Activated T-cell treated with anti-CD3 and anti-CD28 coated beads for 1 hour (primary cell): ENCODE measurements around the gene CYP3A4.
"Not testable (repeated sequence)": the region's sequence is repeated elsewhere in the genome, so short reads cannot be mapped to it uniquely, and the experiment has no call there.

ENCODE experiments used
- DNase-seq: peaks from one replicate; pipeline ENCODE4 v3.0.0-alpha.2; 2020; ENCODE audit warnings: low read depth

The CYP3A4 gene

DNA sequence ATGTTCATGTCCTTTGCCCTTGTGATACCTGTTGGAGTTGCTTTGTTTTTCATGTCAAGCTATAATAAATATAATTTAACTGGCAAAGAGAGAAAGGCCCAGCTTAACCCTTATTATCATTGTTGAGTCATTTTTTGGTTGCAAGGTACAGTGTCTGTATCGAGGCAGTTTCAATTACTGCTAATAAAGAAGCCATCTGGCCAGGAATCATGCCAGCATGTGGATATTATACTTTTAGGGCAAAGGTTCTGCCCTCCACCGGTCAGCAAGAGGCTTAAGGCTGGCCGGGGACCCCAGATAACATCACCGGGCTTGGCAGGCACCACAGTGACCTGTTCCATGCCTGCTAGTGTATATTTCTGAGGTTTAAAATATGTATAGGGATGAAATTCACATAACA is 9.0 kb upstream of the CYP3A4 start:
- no peak for DNase-seq

GRCh38 chr7:99791667-99792369 is 7.8 kb upstream of the CYP3A4 start:
- no peak for DNase-seq

- no peak for DNase-seq
These were observed 7.0 kb upstream of the CYP3A4 start for GRCh38 chr7:99791021-99791420.

- no peak for DNase-seq
These were observed 6.4 kb upstream of the CYP3A4 start for GRCh38 chr7:99790407-99790806.

- no peak for DNase-seq
These were observed 5.6 kb upstream of the CYP3A4 start for GRCh38 chr7:99789441-99790070.

GRCh38 chr7:99788554-99788953 is 4.6 kb upstream of the CYP3A4 start:
- DNase-seq: no peak

DNA sequence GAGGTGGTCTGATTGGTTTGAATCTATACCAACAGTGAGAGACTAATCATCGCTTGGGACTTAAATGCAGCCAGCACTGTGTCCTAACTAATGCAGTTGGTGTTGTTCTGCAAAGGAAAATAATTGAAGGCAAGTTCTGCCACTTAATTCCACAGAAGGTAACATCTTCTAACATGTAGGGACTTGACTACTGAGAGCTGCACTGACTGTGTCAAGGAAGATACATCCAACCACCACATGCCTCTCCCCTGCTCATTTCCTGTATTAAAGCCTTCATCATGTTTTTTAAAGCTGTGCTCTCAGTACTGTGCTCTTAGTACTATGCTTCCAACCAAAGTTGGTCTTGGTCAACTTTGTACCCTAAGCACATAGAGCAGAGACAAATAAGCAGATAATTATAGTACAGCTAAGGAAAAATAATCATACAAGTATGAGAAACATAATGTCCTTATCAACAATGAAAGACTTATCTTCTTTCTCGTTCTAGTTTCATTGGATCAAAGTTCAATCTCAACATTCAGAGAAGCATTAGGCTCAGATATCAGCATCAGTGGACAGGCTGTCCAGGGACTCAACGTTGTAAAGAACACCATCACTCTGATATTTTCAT is 2.8 kb upstream of the CYP3A4 start:
- no peak for DNase-seq

DNA sequence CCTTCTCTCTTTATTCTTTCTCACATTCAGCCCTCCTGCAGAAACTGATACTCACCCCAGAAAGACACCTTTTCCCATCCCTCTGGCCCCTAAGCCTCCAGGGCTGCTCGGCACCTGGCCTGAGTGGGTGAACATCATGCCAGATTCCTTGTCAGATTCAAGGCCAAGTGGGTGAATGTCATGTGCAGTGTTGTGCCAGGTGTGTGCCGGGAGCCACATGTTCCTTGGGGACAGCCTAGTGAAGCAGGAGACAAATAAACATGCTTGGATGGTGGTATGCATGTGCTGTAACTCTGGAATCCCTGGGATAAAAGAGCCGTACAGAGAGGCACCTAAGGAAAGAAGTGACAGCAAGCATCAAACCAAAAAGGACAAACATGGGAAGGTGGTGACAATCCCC is 1.7 kb upstream of the CYP3A4 start:
- not testable (repeated sequence) for DNase-seq

- DNase-seq: no peak
These were observed 1.7 kb downstream of the CYP3A4 start for GRCh38 chr7:99782012-99782953.

DNA sequence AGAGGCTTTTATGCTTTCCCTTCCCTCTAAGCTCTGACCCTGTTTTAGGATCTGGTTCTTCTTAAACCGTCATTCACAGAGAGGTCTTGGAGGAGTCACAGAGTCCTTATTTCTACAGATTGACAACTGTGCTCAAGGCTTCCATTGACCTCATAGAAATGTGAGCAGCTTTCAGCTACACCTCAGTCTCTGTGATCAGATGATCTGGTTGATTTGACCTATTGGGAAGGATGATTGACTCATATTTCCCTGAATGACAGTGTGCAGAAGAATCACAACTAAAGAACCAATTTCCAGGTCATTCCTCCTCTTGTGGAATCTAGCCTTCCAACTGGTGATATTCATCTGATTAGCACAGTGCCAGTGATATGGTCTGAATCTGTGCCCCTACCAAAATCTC is 3.4 kb downstream of the CYP3A4 start:
- no peak for DNase-seq

GRCh38 chr7:99779949-99780348 is 4.0 kb downstream of the CYP3A4 start:
- DNase-seq: no peak

GRCh38 chr7:99778880-99779279 is 5.1 kb downstream of the CYP3A4 start:
- no peak for DNase-seq

DNA sequence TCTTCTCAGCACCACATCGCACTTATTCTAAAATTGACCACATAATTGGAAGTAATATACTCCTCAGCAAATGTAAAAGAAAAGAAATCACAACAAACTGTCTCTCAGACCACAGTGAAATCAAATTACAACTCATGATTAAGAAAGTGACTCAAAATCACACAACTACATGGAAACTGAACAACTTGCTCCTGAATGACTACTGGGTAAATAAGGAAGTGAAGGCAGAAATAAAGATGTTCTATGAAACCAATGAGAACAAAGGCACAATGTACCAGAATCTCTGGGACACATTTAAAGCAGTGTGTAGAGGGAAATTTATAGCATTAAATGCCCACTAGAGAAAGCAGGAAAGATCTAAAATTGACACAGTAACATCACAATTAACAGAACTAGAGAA is 10.6 kb downstream of the CYP3A4 start:
- not testable (repeated sequence) for DNase-seq

DNA sequence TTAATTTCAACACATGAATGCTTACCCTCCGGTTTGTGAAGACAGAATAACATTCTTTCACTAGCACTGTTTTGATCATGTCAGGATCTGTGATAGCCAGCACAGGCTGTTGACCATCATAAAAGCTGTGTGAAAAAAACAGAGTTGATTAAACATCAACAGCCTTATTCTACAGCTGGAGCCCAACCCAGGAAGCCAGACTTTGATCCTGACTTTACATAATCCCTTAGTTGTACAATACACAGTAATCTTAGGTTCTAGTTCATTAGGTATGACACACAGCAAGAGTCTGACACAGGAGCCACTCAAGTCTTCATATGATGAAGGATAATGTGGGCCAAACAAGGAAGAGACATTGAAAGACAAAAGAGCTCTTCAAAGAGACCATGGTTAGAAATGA is 11.4 kb downstream of the CYP3A4 start:
- no peak for DNase-seq

- not testable (repeated sequence) for DNase-seq
These were observed 14.5 kb downstream of the CYP3A4 start for GRCh38 chr7:99769494-99769893.

- no peak for DNase-seq
These were observed 15.5 kb downstream of the CYP3A4 start for GRCh38 chr7:99768471-99768870.

DNA sequence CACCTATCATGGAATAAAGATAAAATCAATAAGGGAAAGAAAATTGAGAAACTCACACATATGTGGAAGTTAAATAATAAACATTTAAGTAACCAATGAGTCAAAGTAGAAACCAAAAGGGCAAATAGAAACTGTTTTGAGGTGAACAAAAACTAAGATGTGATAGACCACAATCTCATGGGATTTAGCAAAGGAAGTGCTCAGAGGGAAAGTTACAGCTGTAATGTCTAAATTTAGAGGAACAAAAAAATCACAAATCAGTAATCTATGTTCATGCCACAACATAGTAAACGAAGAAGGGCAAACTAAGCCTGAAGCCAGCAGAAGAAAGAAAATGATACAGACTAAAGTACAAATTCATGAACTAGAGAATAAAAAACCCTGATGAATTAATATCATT is 16.3 kb downstream of the CYP3A4 start:
- no peak for DNase-seq

DNA sequence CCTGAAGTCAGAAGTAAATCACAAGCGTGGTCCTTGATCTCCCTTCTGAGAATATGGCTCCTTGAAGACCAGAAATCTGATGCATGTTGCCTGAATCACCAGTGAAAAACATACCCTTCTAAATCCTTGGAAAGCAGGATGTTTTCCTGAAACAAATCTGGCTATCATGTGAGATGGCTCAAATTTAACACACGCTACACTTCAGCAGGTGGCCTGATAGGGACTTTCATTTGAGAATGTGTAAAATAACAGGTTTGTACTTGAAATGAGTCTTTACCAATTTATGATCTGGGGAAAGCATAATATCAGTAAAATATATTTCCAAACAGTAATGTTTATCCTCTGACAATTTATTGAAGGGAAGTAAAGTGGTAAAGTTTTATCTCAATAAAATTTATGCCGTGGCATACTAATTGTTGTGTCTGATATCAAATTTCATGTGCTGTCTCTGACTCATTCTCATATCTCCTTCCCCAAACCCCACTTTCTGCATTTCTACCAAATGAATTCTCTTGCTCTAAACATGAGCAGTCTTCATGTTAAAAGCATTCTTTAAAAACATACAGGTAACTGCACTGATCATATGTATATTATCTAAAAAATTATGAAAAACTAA is 17.4 kb downstream of the CYP3A4 start:
- DNase-seq: no peak

GRCh38 chr7:99764478-99764877 is 19.5 kb downstream of the CYP3A4 start:
- no peak for DNase-seq

DNA sequence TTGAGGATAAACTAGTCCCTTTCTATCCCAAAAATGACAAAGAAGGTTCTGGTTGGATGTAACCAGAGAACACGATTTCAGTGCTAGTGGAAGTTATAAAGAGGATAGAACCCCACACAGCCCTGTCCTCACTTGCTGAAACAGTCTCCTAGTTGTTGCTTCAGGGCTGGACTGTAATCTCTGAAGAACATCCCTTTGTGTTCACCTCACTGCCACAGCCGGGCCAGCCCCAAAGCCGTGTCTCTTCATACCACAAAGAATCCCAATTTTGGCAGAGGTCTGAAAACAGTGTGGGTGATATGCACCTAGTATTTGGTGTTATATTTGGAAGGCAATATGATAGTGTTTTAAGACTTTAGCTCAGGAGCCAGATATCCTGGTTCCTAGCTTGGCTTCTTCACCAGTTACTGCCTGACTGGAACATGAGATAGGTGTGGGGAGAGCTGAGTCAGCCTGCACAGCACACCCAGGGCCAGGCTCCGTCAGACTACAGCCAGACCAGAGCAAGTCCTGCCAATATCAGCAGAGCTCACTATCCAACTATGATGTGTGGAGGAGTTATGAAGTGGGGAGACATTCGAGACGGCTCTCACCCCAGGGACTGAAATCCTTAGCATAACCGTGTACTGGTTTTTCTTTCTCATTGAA is 21.2 kb downstream of the CYP3A4 start:
- no peak for DNase-seq

GRCh38 chr7:99755085-99755484 is 28.9 kb downstream of the CYP3A4 start:
- DNase-seq: no peak
